ENCODE measurements around the gene PAGR1. TPM values are rescaled to one million over a fixed set of nuclear protein-coding genes. Genes with fewer than 3 reads are reported as not detected.
"Not testable (repeated sequence)": the region's sequence is repeated elsewhere in the genome, so short reads cannot be mapped to it uniquely, and the experiment has no call there.

PAGR1 gene
- total RNA-seq, 1 donor = 23.4 TPM

DNA sequence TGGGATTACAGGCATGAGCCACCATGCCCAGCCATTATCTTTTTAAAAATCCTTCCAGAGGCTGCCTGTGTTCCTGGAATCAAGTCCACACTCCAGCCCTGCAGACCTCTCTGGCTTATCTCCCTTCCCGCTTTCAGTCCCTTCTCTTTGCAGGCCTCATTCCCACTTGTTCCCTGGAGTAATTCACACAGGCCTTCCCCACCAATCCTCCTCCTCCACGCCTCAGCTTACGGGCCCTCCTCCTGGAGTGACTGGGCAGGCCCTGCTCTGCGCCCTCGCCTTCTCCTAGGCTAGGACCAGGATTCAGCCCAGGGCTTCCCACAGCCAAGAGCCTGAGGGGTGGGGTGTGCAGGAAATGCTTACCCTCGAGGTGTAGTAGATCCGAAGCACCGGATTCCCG is 44.3 kb downstream of the PAGR1 start:
- DNase-seq (ENCODE audit: low read depth) = peak; percentile 28
- no peak overlapping the region for H3K4me3 ChIP-seq (ENCODE audit: low read depth, low read length)
- TF ChIP-seq, protein P1, sequence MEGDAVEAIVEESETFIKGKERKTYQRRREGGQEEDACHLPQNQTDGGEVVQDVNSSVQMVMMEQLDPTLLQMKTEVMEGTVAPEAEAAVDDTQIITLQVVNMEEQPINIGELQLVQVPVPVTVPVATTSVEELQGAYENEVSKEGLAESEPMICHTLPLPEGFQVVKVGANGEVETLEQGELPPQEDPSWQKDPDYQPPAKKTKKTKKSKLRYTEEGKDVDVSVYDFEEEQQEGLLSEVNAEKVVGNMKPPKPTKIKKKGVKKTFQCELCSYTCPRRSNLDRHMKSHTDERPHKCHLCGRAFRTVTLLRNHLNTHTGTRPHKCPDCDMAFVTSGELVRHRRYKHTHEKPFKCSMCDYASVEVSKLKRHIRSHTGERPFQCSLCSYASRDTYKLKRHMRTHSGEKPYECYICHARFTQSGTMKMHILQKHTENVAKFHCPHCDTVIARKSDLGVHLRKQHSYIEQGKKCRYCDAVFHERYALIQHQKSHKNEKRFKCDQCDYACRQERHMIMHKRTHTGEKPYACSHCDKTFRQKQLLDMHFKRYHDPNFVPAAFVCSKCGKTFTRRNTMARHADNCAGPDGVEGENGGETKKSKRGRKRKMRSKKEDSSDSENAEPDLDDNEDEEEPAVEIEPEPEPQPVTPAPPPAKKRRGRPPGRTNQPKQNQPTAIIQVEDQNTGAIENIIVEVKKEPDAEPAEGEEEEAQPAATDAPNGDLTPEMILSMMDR (IDR thresholded peaks at IDR 0.05; ENCODE audit: insufficient read depth, low read length) = no peak

DNA sequence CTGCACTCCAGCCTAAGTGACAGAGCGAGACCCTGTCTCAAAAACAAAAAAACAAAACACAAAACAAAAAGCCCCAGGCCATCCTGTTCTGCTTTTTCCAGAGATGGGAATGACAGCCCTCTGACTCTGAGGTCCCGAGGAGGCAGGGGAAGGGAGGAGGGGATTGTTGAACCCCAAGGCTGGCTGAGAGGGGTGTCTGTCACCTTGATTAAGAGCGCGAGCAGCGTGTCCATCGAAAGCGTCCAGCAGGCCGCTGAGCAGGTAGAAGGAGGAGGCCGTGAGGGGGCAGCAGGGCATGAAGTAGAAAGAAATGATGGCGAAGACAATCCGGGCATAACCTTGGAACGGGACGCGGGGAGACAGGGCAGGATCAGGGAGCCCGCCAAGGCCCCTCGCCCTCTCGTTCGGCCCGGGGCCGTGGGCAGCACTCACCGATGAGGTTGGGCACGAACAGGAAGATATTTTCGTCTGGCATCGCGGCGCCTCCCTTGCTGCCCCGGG is 46.5 kb downstream of the PAGR1 start:
- peak overlapping the region; percentile 92 for H3K4me3 ChIP-seq (ENCODE audit: low read depth, low read length)
- TF ChIP-seq, protein P1 (IDR thresholded peaks at IDR 0.05; ENCODE audit: insufficient read depth, low read length) = peak; percentile 33
- DNase-seq (ENCODE audit: low read depth) = peak; percentile 27

DNA sequence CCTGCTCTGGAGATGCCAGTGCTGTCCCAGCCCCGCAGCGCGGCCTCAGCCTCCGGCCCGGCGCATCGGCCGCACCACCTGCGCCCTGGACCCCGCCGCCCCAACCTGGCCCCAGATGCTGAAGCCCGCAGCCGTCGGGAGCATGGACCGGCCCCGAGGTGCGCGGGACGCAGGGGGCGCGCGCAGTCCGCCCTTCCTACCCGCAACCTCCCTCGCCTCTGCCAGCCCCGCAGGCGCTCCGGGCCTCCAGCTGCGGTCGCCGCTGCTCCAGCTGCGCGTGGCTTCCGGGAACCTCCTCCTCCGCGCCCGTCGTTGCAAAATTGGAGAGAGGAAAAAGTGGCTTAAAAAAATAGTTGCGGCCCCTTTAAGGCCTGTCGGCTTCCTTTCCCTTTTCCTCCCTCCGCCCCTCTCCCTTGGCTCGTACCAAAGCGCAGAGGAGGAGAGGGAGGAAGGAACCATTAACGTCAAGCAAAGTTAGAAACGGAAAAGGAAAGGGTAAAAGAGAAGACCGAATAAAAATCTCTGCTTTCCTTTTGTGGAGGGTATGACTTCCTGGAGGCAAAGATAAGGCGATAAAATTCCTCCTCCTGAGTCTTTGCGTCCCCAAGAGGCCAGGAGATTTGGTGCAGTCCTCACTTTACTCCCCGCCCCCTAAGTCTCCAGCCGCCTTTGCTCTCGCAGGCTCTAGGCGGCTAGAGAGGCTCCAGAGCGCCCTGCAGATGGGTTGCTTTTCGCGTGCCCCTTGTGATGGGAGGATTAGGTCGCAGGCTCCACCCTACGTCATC is 47.1 kb downstream of the PAGR1 start, which contains the start of gene CDIPT:
Gene CDIPT (minus strand): TSS at position 343 of the 785 bp plus-strand sequence. CDS start 369 bp downstream, outside the sequence.
- peak within 1 kb of the TSS; percentile 92 for H3K4me3 ChIP-seq (ENCODE audit: low read depth, low read length)
- DNase-seq (ENCODE audit: low read depth) = peak; percentile 99
- TF ChIP-seq, protein P1 (IDR thresholded peaks at IDR 0.05; ENCODE audit: insufficient read depth, low read length) = peak; percentile 65

DNA sequence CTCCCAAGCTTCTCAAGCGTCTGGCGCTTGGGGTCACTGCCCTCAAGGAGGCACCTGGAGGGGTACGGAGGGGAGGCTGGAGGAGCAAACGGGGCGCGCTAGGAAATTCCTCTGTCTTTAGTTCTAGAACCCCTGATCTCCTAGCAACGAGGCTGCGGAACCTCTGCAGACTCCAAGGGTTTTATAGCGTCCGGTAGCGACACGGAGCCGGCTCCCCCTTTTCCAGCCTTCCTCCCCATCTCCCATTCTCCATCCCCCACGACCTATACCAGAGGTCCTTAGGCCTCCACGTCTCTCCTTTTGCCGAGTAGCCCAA is 47.7 kb downstream of the PAGR1 start:
- H3K4me3 ChIP-seq (ENCODE audit: low read depth, low read length) = peak overlapping the region; percentile 41
- TF ChIP-seq, protein P1 (IDR thresholded peaks at IDR 0.05; ENCODE audit: insufficient read depth, low read length) = no peak
- no peak for DNase-seq (ENCODE audit: low read depth)

DNA sequence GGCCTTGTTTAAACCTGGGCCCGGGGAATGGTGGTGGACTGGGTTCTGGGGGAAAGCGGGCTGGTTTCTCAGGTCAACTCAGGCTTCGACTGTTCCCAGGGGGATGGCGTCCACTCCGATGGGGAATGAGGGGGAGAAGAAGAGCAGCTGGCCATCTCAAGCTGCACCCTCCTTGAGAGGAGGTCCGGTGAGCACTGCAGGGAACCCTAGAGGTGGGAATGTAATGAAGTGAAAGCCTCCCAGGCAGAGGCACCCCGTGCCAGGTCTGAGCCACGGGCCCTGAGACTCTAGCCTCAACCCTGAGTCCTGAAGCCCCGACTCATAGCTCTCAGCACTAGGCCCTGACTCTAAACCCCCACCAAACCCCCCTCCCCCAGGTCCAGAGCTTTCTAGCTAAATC is 48.3 kb downstream of the PAGR1 start:
- TF ChIP-seq, protein P1 (IDR thresholded peaks at IDR 0.05; ENCODE audit: insufficient read depth, low read length) = no peak
- DNase-seq (ENCODE audit: low read depth) = no peak
- no peak overlapping the region for H3K4me3 ChIP-seq (ENCODE audit: low read depth, low read length)

DNA sequence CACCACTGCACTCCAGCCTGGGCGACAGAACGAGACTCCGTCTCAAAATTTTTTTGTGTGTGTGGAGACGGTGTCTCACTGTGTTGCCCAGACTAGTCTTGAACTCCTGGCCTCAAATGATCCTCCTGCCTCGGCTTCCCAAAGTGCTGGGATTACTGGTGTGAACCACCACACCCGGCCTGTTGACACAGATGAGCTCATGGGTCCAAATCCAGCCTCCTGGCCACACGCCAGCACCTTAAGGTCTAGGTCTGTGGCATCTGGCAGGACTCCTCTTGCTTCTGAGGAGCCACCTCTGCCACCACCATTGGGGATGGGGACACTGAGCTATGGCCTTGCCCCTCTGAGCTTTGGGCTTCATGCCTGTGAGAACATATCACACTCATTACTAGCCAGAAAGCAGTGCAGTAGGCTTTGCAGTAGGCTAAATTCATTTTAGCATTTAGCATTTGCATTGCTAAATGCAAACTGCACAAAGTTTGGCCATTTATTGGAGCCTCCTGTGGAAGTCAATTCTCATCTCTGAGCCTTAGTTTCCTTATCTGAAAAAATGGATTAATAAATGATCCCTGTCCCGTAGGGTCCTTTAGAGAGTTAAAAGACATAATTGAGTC is 52.6 kb downstream of the PAGR1 start:
- DNase-seq (ENCODE audit: low read depth) = no peak

DNA sequence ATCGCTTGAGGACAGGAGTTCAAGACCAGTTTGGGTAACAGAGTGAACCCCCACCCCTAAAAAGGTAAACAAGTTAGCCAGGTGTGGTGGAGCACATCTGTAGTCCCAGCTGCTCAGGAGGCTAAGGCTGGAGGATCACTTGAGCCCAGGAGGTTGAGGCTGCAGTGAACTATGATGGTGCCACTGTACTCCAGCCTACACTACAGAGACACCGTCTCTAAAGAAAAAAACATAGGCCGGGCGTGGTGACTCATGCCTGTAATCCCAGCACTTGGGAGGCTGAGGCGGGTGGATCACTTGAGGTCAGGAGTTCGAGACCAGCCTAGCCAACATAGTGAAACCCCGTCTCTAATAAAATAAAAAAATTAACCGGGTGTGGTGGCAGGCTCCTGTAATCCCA is 53.1 kb downstream of the PAGR1 start:
- DNase-seq (ENCODE audit: low read depth); H3K4me3 ChIP-seq (ENCODE audit: low read depth, low read length): not testable (repeated sequence)

More for the DNA sequence above, 52.6 kb downstream of the PAGR1 start:
- TF ChIP-seq, protein P1 (IDR thresholded peaks at IDR 0.05; ENCODE audit: insufficient read depth, low read length) = no peak
- H3K4me3 ChIP-seq (ENCODE audit: low read depth, low read length) = no peak overlapping the region

All from fibroblast of the aortic adventitia (primary cell).